Astrocyte (in vitro differentiated cells and primary cell): Measurements from ENCODE around the gene ANKDD1A. TPM values are rescaled to one million over a fixed set of nuclear protein-coding genes. Genes with fewer than 3 reads are reported as not detected.

Source experiments
- DNase-seq: peaks from one replicate; pipeline ENCODE4 v3.0.0-alpha.2; 2010; ENCODE audit warnings: low read depth
- FAIRE-seq: peaks from 2 replicates; lab custom pipeline; 2011; peaks lifted over from hg19 to GRCh38; lab: Jason Lieb, UNC
- H2AFZ ChIP-seq: 2 replicates; pipeline ENCODE4 v1.6.0; 2012; ENCODE audit warnings: low read depth, low read length, inconsistent platforms
- H3K27ac ChIP-seq: 2 replicates; pipeline ENCODE4 v1.5.1; 2011; ENCODE audit warnings: low read depth, low read length, inconsistent platforms
- H3K27me3 ChIP-seq: 2 replicates; pipeline ENCODE4 v1.6.0; 2011; ENCODE audit warnings: low read length, inconsistent platforms; ENCODE audit not compliant: insufficient read depth
- H3K36me3 ChIP-seq: 2 replicates; pipeline ENCODE4 v1.5.1; 2011; ENCODE audit warnings: low read length, inconsistent platforms; ENCODE audit not compliant: insufficient read depth
- H3K4me1 ChIP-seq: 2 replicates; pipeline ENCODE4 v1.5.1; 2011; ENCODE audit warnings: low read length, inconsistent platforms; ENCODE audit not compliant: insufficient read depth
- H3K4me2 ChIP-seq: 2 replicates; pipeline ENCODE4 v1.6.0; 2012; ENCODE audit warnings: low read length, inconsistent platforms
- H3K4me3 ChIP-seq: 2 replicates; pipeline ENCODE4 v1.5.1; 2011; ENCODE audit warnings: low read depth, mild to moderate bottlenecking, low read length, inconsistent platforms; ENCODE audit not compliant: insufficient read depth
- H3K79me2 ChIP-seq: 2 replicates; pipeline ENCODE4 v1.6.0; 2012; ENCODE audit warnings: mild to moderate bottlenecking, low read length, inconsistent platforms; ENCODE audit not compliant: insufficient read depth
- H3K9ac ChIP-seq: 2 replicates; pipeline ENCODE4 v1.6.0; 2012; ENCODE audit warnings: mild to moderate bottlenecking, low read length, inconsistent platforms
- H3K9me3 ChIP-seq: 2 replicates; pipeline ENCODE4 v1.5.1; 2012; ENCODE audit warnings: low read depth, mild to moderate bottlenecking, low read length, inconsistent platforms; ENCODE audit not compliant: insufficient read depth
- H4K20me1 ChIP-seq: 2 replicates; pipeline ENCODE4 v1.6.0; 2012; ENCODE audit warnings: low read length, inconsistent platforms; ENCODE audit not compliant: insufficient read depth
- H3K27ac Mint-ChIP-seq: one replicate; pipeline ENCODE4 v1.8.0; 2021; ENCODE audit warnings: mild to moderate bottlenecking, mixed read lengths; ENCODE audit not compliant: unreplicated experiment
- H3K27me3 Mint-ChIP-seq: one replicate; pipeline ENCODE4 v1.8.0; 2021; ENCODE audit warnings: low read depth, mixed read lengths; ENCODE audit not compliant: unreplicated experiment
- H3K36me3 Mint-ChIP-seq: one replicate; pipeline ENCODE4 v1.8.0; 2021; ENCODE audit warnings: low read depth, mixed read lengths; ENCODE audit not compliant: unreplicated experiment
- H3K4me1 Mint-ChIP-seq: one replicate; pipeline ENCODE4 v1.8.0; 2021; ENCODE audit warnings: low read depth, mixed read lengths; ENCODE audit not compliant: unreplicated experiment
- H3K4me3 Mint-ChIP-seq: one replicate; pipeline ENCODE4 v1.8.0; 2021; ENCODE audit warnings: mild to moderate bottlenecking, moderate library complexity, mixed read lengths; ENCODE audit not compliant: unreplicated experiment
- H3K9me3 Mint-ChIP-seq: one replicate; pipeline ENCODE4 v1.8.0; 2021; ENCODE audit warnings: mild to moderate bottlenecking, mixed read lengths; ENCODE audit not compliant: unreplicated experiment
- EZH2 ChIP-seq: IDR thresholded peaks from 2 replicates; pipeline ENCODE4 v1.6.1; 2012; ENCODE audit warnings: mild to moderate bottlenecking, low read length, inconsistent platforms; ENCODE audit not compliant: insufficient read depth
- total RNA-seq: library from RNA; stranded (reverse); gene quantifications from 2 replicates; pipeline ENCODE4 v1.2.1, GENCODE V29; 2021
- TF ChIP-seq, protein P1 (sequence below): IDR thresholded peaks from 2 replicates; pipeline ENCODE4 v1.5.1; 2011; ENCODE audit warnings: low read depth, mild to moderate bottlenecking, inconsistent platforms, low read length, moderate library complexity; ENCODE audit not compliant: insufficient read depth

Gene ANKDD1A
- total RNA-seq, 1 donor from 2014 or later = 1.6 TPM

DNA sequence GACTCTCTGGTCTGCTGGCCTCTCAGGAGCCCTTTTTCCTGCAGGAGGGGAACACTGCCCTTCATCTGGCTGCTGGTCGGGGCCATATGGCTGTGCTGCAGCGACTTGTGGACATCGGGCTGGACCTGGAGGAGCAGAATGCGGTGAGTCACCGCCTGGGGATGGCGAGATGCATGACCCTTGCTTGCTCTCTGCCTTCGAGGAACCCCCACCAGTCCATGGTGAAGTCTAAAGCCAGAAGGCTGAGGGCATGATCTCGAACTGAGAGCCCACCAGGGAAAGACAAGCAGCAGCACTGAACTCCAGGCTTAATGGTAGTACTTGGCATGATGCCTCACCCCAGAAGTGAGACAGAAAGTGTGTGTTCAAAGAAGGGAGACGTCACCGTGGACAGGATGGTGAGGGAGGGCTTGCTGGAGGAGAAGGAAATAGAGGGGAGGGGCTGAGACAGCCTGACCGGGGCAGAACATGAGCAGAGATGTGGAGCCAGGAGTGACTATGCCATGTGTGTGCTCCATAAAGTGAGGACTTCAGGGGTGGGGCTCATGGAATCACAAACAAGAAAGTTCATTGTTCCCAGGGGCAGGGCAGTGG lies 19.2 kb downstream of the ANKDD1A start:
- Histone ChIP-seq H3K36me3 (no peaks in the 10 kb centered on the region), H3K4me3 (no peak overlapping the region), H3K9me3 (no peaks in the 10 kb centered on the region), H3K4me1 (peaks cover 10% of the 10 kb centered on the region), H3K9ac (no peak overlapping the region), H3K4me2 (peak overlapping the region; percentile 64), H4K20me1 (no peaks in the 10 kb centered on the region), H3K27ac (no peak overlapping the region), H3K79me2 (no peaks in the 10 kb centered on the region), H2AFZ (peak overlapping the region; percentile 51), H3K27me3 (no peaks in the 10 kb centered on the region)
- H3K27me3 Mint-ChIP-seq = peaks cover 16% of the 10 kb centered on the region
- FAIRE-seq (no peak), DNase-seq (peak; percentile 61)
- no peaks in the 10 kb centered on the region for H3K36me3 Mint-ChIP-seq
- TF ChIP-seq, protein P1, sequence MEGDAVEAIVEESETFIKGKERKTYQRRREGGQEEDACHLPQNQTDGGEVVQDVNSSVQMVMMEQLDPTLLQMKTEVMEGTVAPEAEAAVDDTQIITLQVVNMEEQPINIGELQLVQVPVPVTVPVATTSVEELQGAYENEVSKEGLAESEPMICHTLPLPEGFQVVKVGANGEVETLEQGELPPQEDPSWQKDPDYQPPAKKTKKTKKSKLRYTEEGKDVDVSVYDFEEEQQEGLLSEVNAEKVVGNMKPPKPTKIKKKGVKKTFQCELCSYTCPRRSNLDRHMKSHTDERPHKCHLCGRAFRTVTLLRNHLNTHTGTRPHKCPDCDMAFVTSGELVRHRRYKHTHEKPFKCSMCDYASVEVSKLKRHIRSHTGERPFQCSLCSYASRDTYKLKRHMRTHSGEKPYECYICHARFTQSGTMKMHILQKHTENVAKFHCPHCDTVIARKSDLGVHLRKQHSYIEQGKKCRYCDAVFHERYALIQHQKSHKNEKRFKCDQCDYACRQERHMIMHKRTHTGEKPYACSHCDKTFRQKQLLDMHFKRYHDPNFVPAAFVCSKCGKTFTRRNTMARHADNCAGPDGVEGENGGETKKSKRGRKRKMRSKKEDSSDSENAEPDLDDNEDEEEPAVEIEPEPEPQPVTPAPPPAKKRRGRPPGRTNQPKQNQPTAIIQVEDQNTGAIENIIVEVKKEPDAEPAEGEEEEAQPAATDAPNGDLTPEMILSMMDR = no peak
- no peak for TF ChIP-seq EZH2
- H3K27ac Mint-ChIP-seq = no peak overlapping the region
- H3K4me3 Mint-ChIP-seq = no peak overlapping the region
- no peaks in the 10 kb centered on the region for H3K9me3 Mint-ChIP-seq
- H3K4me1 Mint-ChIP-seq = peaks cover 3% of the 10 kb centered on the region

DNA sequence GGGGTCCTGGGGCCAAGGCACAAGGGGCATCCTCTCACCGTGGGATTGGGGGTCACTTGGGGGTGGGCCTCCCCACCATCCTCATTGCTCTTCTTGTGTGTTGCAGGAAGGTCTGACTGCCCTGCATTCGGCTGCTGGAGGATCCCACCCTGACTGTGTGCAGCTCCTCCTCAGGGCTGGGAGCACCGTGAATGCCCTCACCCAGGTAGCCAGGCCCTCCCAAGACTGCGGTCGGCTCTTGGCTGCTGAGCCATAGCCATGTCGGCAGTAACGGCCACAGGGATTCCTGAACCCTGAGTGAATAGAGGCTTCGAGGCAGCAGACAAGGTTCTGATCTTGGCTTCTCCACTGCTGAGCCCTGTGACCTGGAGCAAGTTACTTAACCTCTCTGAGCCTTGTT lies 19.7 kb downstream of the ANKDD1A start:
- no peaks in the 10 kb centered on the region for H3K36me3 Mint-ChIP-seq
- FAIRE-seq (no peak), DNase-seq (no peak)
- Histone ChIP-seq H3K79me2 (no peaks in the 10 kb centered on the region), H3K9ac (no peak overlapping the region), H3K9me3 (no peaks in the 10 kb centered on the region), H4K20me1 (no peaks in the 10 kb centered on the region), H3K36me3 (no peaks in the 10 kb centered on the region), H2AFZ (peak overlapping the region; percentile 51), H3K4me2 (no peak overlapping the region), H3K27me3 (no peaks in the 10 kb centered on the region), H3K4me1 (peaks cover 10% of the 10 kb centered on the region), H3K27ac (no peak overlapping the region), H3K4me3 (no peak overlapping the region)
- H3K4me1 Mint-ChIP-seq = peaks cover 3% of the 10 kb centered on the region
- no peak overlapping the region for H3K4me3 Mint-ChIP-seq
- H3K9me3 Mint-ChIP-seq = no peaks in the 10 kb centered on the region
- no peak overlapping the region for H3K27ac Mint-ChIP-seq
- no peak for TF ChIP-seq EZH2
- TF ChIP-seq, protein P1 = no peak
- H3K27me3 Mint-ChIP-seq = peaks cover 13% of the 10 kb centered on the region

DNA sequence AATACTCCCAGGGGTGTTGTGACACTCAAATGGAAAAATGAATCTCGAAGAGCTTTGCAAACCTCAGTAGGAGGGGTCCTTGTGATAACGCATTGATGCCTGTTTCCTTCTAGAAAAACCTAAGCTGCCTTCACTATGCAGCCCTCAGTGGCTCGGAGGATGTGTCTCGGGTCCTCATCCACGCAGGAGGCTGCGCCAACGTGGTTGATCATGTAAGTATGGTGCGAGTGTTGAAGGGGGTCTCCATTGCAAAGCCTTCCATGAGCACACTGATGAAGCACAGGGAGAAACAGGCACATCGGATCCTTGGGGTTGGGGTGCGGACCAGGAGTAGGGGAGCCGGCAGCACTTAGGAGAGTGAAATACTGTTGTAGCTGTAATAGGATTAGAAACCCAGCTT lies 22.3 kb downstream of the ANKDD1A start:
- H3K27ac Mint-ChIP-seq = no peak overlapping the region
- H3K4me3 Mint-ChIP-seq = no peak overlapping the region
- no peaks in the 10 kb centered on the region for H3K9me3 Mint-ChIP-seq

More for the DNA sequence above, 22.3 kb downstream of the ANKDD1A start:
- Histone ChIP-seq H3K4me3 (no peak overlapping the region), H3K9me3 (no peaks in the 10 kb centered on the region), H3K27me3 (no peaks in the 10 kb centered on the region), H3K79me2 (no peaks in the 10 kb centered on the region), H3K4me2 (no peak overlapping the region), H3K9ac (no peak overlapping the region), H2AFZ (no peak overlapping the region), H3K36me3 (no peaks in the 10 kb centered on the region), H3K4me1 (peaks cover 14% of the 10 kb centered on the region), H4K20me1 (no peaks in the 10 kb centered on the region), H3K27ac (no peak overlapping the region)
- DNase-seq (no peak), FAIRE-seq (no peak)
- Mint-ChIP-seq H3K4me1 (peaks cover 3% of the 10 kb centered on the region), H3K27me3 (no peaks in the 10 kb centered on the region), H3K36me3 (no peaks in the 10 kb centered on the region)
- no peak for TF ChIP-seq EZH2
- TF ChIP-seq, protein P1 = no peak
